ENCODE data around the gene COL23A1. TPM values are rescaled to one million over a fixed set of nuclear protein-coding genes. Genes with fewer than 3 reads are reported as not detected.

The COL23A1 gene
- total and polyA plus RNA-seq, 2 of the 8 experiments (the other 6 are each of a cell fraction or from before 2014, with no cell fraction given): 3.1 to 4.7 TPM

DNA sequence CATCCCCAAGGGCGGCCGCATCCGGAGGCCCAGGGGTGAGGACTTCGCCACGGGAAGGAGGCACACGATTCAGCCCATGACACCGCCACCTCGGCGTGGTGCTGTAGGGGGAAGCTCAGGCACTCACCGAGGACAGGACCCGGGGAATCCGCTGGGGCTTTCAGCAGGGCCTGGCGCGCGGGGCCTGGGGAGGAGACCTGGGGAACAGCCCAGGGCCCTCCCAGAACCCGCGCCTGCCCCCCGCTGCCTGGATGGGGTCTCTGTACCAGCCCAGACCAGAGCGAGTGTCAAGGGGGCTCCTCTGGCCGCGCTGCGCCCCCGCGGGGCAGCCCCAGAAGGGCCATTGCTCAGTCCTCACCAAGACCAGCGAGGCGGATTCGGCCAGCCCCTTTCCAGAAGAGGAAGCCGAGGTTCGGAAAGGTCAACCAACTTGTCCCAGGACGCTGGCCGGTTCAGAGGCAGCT is 12.8 kb downstream of the COL23A1 start (continued):
- TF ChIP-seq ATF2 (IDR thresholded peaks at IDR 0.05; ENCODE audit: low read length): no peak
- TF ChIP-seq, protein P1, sequence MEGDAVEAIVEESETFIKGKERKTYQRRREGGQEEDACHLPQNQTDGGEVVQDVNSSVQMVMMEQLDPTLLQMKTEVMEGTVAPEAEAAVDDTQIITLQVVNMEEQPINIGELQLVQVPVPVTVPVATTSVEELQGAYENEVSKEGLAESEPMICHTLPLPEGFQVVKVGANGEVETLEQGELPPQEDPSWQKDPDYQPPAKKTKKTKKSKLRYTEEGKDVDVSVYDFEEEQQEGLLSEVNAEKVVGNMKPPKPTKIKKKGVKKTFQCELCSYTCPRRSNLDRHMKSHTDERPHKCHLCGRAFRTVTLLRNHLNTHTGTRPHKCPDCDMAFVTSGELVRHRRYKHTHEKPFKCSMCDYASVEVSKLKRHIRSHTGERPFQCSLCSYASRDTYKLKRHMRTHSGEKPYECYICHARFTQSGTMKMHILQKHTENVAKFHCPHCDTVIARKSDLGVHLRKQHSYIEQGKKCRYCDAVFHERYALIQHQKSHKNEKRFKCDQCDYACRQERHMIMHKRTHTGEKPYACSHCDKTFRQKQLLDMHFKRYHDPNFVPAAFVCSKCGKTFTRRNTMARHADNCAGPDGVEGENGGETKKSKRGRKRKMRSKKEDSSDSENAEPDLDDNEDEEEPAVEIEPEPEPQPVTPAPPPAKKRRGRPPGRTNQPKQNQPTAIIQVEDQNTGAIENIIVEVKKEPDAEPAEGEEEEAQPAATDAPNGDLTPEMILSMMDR (IDR thresholded peaks at IDR 0.05; ENCODE audit: control extremely low read depth in 1 of 3, insufficient read depth in 1 of 3, low read depth in 1 of 3, low read length in 3 of 3): peak in 2 of 3 experiments; percentile 7 to 16; a peak in 2 of 4 replicates

Measured in H1 (cell line).